Islet of Langerhans (tissue), 1 donor: Measurements from ENCODE around the gene FZR1.

Source experiments
- FAIRE-seq: peaks from one replicate; lab custom pipeline; 2011; peaks lifted over from hg19 to GRCh38; lab: Jason Lieb, UNC

Gene FZR1

GRCh38 chr19:3505598-3506383, at the start of gene FZR1:
Gene FZR1, plus strand, starts transcription at chr19:3506311. Its CDS starts 16,679 bp downstream, at chr19:3522990.
- no peak for FAIRE-seq

GRCh38 chr19:3456925-3457527, 49.1 kb upstream of the FZR1 start:
- no peak for FAIRE-seq

- FAIRE-seq = no peak
Observed at GRCh38 chr19:3457528-3458228, 48.4 kb upstream of the FZR1 start.

- no peak for FAIRE-seq
Observed at GRCh38 chr19:3458229-3459088, 47.7 kb upstream of the FZR1 start.

GRCh38 chr19:3459089-3459881, 46.8 kb upstream of the FZR1 start:
- no peak for FAIRE-seq

- no peak for FAIRE-seq
Observed at GRCh38 chr19:3459965-3460582, 46.0 kb upstream of the FZR1 start.

GRCh38 chr19:3462991-3463713, 43.0 kb upstream of the FZR1 start:
- FAIRE-seq = no peak

- FAIRE-seq = no peak
Observed at GRCh38 chr19:3463714-3464586, 42.2 kb upstream of the FZR1 start.

- no peak for FAIRE-seq
Observed at GRCh38 chr19:3464587-3465235, 41.4 kb upstream of the FZR1 start.

GRCh38 chr19:3465552-3465951, 40.6 kb upstream of the FZR1 start:
- no peak for FAIRE-seq

GRCh38 chr19:3466635-3467034, 39.5 kb upstream of the FZR1 start:
- no peak for FAIRE-seq

GRCh38 chr19:3467437-3468198, 38.5 kb upstream of the FZR1 start:
- FAIRE-seq = no peak

- no peak for FAIRE-seq
Observed at GRCh38 chr19:3468211-3468610, 37.9 kb upstream of the FZR1 start.

- no peak for FAIRE-seq
Observed at GRCh38 chr19:3469638-3470499, 36.2 kb upstream of the FZR1 start.

- FAIRE-seq = no peak
Observed at GRCh38 chr19:3470500-3471128, 35.5 kb upstream of the FZR1 start.

- FAIRE-seq = no peak
Observed at GRCh38 chr19:3471954-3472655, 34.0 kb upstream of the FZR1 start.
